GM21447 (cell line): ENCODE results near the gene RPS18.

Source experiments
- ATAC-seq: cut with Tn5 transposase; IDR thresholded peaks from one replicate; pipeline ENCODE4 v1.9.1; 2021; ENCODE audit not compliant: unreplicated experiment

The RPS18 gene

DNA sequence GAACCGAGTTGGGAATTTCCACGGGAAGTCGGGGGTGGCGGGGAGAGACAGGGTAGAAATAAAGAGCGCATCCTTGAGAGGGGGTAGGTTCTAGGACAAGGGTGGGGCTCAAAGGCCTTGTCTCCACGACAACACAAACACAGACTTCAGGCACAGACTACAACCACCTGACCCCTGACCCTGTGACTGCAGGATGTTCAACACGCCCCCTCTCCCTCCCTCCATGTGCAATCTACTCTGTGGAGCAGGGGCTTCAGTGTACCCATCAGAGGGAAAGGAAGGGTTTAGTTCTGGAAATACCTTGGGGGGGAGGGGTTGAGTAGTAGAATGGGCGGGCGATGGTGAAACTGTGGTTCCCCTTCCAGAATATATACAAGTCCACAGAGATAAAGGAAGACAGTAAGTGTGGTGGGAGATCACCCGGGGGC is 42.7 kb downstream of the RPS18 start:
- ATAC-seq: no peak

DNA sequence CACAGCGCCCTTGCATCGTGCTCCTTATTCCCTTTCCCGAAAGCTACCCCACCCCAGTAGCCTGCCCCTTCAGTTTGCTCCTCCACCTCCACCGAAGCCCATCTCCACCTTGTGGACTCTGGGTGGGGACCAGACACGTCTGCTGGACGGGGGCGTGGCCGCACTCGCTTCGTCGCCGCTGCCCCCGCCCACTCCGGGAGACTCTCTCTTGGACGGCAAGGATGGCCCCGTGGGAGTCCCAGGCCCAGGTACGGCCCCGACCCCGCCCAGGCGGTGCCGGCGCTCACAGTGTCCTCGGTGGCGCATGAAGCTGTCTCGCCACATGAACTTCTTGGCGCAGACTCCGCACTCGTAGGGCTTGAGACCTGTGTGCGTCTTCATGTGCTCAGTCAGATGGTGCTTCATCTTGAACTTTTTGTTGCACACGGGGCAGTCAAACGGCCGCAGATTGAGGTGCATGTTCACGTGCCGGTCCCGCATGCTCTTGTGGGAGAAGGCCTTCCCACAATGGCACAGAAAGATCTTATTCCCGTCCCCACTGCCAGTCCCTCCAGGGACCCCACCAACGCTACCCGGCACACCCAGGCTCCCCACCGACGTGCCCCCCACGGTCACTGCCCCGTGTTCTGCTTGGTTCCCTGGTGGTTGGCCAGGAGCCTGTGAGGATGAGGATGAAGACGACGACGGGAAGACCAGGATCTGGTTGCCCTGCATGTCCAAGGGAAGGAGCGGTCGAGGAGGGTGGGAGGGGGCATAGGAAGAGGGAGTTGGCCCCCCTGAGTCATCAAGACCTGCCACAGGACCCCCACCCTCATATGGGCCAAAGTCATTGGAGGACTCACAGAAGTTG is 43.3 kb downstream of the RPS18 start:
- no peak for ATAC-seq

DNA sequence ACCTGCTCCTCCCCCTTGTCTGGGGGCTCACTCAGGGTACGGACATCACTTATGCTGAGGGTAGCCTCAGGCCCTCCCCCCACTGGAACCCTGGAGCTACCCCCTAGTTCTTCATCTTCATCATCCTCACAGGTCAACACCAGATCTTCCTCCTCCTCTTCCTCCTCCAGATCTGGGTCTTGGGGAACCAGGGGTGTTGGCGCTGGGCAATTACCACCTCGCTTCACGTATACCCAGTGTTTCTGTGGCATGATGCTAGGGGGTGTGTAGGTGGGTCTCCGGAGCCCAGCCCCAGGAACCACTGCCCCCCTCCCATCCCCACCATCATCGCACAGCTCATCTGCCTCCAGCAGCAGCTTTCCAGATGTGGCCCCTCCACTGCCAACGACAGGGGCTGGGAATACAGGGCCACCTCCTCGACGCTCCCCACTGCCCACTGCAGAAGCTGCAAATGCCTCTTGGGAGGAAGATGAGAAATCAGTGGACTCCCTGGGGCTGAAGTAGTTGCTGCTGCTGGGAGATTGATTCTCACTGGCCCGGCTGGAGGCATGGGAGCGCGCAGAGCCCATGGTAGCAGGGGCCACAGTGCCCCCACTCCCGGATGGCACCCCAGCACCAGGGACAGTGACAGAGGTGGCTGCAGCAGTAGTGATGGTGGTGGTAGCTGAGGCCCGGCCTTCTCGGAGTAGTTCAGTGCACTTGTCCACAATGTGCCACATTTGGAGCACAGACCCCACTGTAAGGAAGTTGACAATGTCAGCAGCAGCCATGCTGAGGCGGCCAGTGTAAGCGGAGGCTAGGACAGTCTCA is 44.1 kb downstream of the RPS18 start:
- no peak for ATAC-seq

GRCh38 chr6:33316603-33317418 is 44.9 kb downstream of the RPS18 start:
- no peak for ATAC-seq

DNA sequence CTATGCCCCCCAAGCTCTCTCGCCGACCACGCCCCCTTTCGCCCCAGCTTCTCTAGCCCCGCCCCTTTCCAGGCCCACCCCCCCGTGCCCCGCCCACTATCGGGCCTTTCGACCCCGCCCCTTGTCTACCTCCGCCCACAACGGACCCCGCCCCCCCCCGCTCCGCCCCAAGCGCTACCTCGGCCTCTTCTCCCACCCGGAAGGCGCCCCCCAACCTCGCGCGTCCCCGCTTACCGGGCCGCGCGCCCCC is 45.5 kb downstream of the RPS18 start:
- no peak for ATAC-seq

- ATAC-seq: peak; percentile 51
Measured at GRCh38 chr6:33317669-33318425, 46.0 kb downstream of the RPS18 start, which contains the start of gene ZBTB22. TSS of gene ZBTB22 (minus strand) at chr6:33317744. CDS start at chr6:33316916, 828 bp downstream.

- no peak for ATAC-seq
Measured at GRCh38 chr6:33318426-33319073, 46.7 kb downstream of the RPS18 start.

DNA sequence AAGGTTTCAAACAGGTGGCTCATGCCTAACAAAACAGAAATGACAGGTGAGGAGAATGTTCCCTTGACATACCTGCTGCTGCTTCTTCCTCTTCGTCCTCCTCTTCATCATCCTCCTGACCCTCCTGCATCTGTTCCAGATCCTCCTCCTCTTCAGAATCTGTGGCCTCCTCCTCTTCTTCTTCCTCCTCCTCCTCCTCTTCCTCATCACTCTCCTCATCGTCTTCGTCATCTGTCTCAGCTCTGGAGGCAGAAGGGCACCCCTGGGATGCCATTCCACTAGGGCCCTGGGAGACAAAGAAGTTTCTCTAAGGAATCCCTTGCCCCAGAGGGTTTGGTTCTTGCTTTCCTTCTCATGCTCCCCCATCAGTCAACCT is 48.1 kb downstream of the RPS18 start:
- no peak for ATAC-seq

DNA sequence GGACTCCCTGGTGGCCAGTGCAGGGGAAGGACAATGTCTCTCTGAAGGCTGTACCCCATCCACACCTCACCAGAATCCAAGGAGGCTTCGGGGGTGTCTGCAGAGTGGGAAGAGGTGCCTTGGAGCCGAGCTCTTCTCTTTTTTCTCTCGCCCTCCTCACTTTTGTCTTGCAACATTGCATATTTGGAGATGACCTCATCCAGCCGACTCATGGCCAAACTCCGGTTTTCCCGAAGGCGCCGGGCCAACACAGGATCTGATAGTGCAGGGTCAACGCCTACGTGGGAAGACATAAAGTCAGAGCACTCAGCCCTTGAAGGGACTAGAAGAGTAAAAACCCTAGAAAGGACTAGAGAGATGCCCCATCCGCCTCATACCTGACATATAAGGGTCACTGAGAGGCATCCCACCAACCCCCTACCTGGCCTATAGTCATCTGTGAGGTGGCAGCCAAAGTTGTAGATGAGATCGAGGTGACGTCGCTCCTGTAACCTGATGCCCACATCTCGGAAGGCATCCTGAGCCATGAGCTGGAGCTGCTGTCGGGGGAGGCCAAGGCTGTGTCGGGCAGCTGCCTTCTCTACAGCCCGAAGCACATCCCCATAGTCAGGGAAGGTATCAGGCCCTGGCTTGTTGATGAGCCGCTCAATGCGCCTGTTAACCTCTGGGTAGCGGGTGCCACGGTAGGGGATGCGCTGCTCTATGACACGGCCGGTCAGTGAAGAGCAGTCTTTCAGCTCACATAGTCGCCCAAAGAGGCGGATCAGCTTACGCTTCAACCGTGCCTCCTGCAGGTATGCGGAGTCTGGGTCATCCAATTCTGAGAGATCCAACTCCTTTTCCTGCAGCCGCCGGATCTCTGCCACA is 48.7 kb downstream of the RPS18 start:
- ATAC-seq: no peak

- ATAC-seq: no peak
Measured at GRCh38 chr6:33321227-33321626, 49.4 kb downstream of the RPS18 start.

DNA sequence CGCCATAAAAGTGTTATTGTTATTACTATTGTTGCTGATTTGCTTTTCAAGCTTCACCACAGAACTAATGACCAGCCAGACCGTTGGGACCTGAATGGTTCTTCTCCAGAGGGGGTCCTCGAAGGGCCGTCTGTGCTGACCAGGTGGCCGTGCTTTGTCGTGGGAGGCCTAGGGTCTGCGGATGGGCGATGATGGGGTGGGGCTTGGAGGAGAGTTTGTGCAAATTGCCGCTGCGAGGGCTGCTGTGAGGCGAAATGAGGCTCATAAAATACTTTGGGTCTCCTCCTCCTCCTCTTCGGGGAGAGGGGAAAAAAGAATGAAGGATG is 51.7 kb downstream of the RPS18 start:
- peak; percentile 8 for ATAC-seq

DNA sequence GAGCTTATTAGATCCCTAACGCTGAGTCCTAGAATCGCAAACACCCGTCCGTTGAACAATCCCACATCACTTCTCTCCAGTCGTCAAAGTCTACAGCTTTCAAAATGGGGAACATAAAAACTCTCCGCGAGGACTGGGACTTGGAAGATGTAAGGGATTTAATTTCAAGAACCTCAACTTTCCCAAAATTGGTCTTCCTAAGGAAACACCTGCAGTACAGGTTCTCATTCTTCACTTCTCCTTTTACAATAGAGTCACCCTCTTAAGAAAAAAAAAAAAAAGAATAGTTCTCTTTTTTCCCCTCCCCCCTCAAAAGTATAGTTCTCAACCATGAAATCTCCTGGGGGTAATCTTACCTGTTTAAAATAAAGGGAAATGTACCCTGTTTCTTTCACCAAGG is 52.2 kb downstream of the RPS18 start:
- ATAC-seq: no peak
